HUDEP-2 (cell line): ENCODE data around the gene SLC2A1.

Experiments used
- DNase-seq, 76 experiments: peaks; one replicate each; lab custom pipeline; 2025; ENCODE audit not compliant: unreplicated experiment in 76 of 76; lab: John Stamatoyannopoulos, UW

SLC2A1 gene

GRCh38 chr1:42961312-42962091 lies 2.8 kb upstream of the SLC2A1 start:
- DNase-seq, result peak in 2 of 76 experiments; percentile 11 to 22

- no peak for DNase-seq
Observed at GRCh38 chr1:42960566-42961311, 2.1 kb upstream of the SLC2A1 start.

- no peak for DNase-seq
Observed at GRCh38 chr1:42960122-42960390, 1.4 kb upstream of the SLC2A1 start.

- peak in 41 of 76 experiments; percentile 13 to 66 (median 35) for DNase-seq
Observed at GRCh38 chr1:42957880-42958487, 684 bp downstream of the SLC2A1 start.

- peak in 2 of 76 experiments; percentile 13 to 32 for DNase-seq
Observed at GRCh38 chr1:42957229-42957879, 1.3 kb downstream of the SLC2A1 start.

GRCh38 chr1:42956739-42957138 lies 1.9 kb downstream of the SLC2A1 start:
- no peak for DNase-seq

- DNase-seq, result peak in 6 of 76 experiments; percentile 12 to 29 (median 24)
Observed at GRCh38 chr1:42955311-42956063, 3.2 kb downstream of the SLC2A1 start.

GRCh38 chr1:42953182-42954180 lies 5.2 kb downstream of the SLC2A1 start:
- DNase-seq, result no peak

- DNase-seq, result peak in 58 of 76 experiments; percentile 16 to 76 (median 50)
Observed at GRCh38 chr1:42952303-42953001, 6.2 kb downstream of the SLC2A1 start.

- no peak for DNase-seq
Observed at GRCh38 chr1:42951588-42951987, 7.1 kb downstream of the SLC2A1 start.

GRCh38 chr1:42950116-42950481 lies 8.6 kb downstream of the SLC2A1 start:
- DNase-seq, result no peak

GRCh38 chr1:42949312-42950115 lies 9.2 kb downstream of the SLC2A1 start:
- DNase-seq, result no peak

- no peak for DNase-seq
Observed at GRCh38 chr1:42947965-42948732, 10.5 kb downstream of the SLC2A1 start.

- no peak for DNase-seq
Observed at GRCh38 chr1:42947117-42947516, 11.6 kb downstream of the SLC2A1 start.

- no peak for DNase-seq
Observed at GRCh38 chr1:42946120-42946898, 12.4 kb downstream of the SLC2A1 start.

- DNase-seq, result no peak
Observed at GRCh38 chr1:42945164-42945563, 13.5 kb downstream of the SLC2A1 start.
